HG03039 (cell line): ENCODE measurements around the gene FYCO1.
"Not testable (repeated sequence)": the region's sequence is repeated elsewhere in the genome, so short reads cannot be mapped to it uniquely, and the experiment has no call there.

Source experiments
- ATAC-seq: cut with Tn5 transposase; IDR thresholded peaks from one replicate; pipeline ENCODE4 v1.9.1; 2021; ENCODE audit warnings: mild to moderate bottlenecking, moderate library complexity; ENCODE audit not compliant: unreplicated experiment

FYCO1 gene

GRCh38 chr3:46010519-46011113 is 15.0 kb upstream of the FYCO1 start:
- ATAC-seq = no peak

- ATAC-seq = no peak
Measured at GRCh38 chr3:46008058-46008457, 12.4 kb upstream of the FYCO1 start.

- no peak for ATAC-seq
Measured at GRCh38 chr3:46007280-46007679, 11.7 kb upstream of the FYCO1 start.

- no peak for ATAC-seq
Measured at GRCh38 chr3:46006238-46007032, 10.8 kb upstream of the FYCO1 start.

GRCh38 chr3:46003706-46004105 is 8.1 kb upstream of the FYCO1 start:
- not testable (repeated sequence) for ATAC-seq

DNA sequence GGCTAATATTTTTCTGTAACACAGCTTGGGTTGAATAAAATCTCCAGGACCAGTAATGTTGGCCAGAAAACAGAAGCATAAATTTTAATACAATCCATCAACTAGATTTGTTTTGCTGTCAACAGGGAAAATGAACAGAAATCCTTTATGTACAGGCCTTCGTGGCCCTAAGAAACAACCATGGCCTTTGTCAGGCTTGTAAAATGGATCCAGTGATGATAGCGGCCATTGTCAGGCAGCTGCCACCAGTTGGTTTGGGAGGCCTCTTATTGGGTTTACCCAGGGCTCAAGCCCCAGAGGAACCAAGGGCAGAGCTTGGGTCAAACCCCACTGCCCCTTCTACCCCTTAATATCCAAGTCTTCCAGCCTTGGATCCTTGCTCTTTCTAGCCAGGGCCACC is 5.6 kb upstream of the FYCO1 start:
- ATAC-seq = no peak

DNA sequence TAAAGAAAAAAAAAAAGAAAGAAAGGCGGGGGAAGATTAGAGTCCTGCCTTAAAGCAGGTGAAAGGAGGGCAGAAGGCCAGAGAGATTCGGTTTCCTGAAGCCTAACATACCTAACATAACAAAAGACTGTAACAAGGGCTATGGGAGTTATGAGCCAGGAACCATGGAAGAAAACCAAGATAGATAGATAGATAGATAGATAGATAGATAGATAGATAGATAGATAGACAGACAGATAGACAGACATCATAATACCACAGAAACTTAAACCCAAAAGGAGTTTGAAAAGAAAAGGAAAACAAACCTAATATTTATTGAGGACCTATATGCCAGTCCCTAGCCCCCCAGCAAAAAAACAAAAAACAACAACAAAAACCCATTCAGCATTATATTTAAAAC is 2.3 kb upstream of the FYCO1 start:
- no peak for ATAC-seq

DNA sequence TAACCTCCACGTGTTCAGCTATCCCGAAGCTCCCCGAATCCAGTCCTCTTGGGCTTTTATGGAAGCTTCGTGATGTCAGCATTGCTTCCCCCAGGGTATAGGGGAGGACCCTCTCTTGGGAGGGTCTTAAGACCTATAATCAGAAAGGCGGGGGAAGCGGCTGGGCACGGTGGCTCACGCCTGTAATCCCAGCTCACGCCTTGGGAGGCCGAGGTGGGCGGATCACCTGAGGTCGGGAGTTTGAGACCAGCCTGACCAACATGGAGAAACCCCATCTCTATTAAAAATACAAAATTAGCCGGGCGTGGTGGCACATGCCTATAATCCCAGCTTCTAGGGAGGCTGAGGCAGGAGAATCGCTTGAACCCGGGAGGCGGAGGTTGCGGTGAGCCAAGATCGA is 1.9 kb upstream of the FYCO1 start:
- ATAC-seq = not testable (repeated sequence)

- ATAC-seq = peak; percentile 3
Measured at GRCh38 chr3:45994419-45995235, 997 bp downstream of the FYCO1 start.

- ATAC-seq = no peak
Measured at GRCh38 chr3:45993421-45994027, 2.1 kb downstream of the FYCO1 start.

DNA sequence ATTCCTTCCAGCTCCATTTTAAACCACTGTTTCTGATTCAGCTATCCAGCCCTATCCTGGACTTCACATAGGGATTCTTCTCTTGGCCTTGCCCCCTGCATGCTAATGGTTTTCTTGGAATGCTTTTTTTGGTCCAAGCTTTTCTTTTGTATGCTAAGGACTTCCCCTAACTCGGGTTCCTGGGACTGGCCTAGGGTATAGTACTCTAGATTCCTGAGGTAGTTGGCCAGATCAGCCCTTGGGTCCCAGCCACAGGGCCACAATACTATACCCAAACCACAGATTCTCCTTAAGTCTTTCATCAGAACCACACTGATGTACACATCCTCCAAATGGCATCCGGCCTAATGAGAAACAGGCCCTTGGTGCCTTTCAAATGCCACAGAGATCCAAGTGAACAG is 2.8 kb downstream of the FYCO1 start:
- ATAC-seq = no peak

DNA sequence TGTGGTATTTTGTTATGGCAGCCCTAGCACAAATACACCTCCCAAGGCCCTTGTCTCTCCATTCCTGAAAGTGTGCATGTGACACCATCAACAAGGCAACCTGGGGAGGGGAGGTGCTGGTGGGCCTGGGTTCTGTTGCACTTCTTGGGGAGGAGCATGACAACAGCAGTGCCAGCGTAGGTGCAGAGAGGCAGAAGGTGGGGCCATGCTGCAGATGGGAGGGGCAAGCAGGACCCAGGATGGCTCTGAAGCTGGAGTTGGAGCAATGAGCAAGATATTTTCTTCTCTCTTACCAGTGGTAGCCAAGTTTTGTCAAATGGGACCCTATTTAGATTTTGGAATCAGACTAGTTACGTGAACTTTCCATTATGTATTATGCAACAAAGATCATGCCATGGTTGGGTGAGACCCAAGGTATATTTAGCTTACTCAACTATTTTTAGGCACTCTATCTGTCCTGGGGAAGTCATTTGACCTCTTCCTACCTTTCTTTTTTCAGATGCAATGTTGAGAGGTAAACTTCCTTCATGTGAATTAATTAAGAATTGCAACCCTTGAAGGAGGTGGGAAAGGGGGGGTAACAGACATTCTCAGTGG is 3.4 kb downstream of the FYCO1 start:
- ATAC-seq = no peak

DNA sequence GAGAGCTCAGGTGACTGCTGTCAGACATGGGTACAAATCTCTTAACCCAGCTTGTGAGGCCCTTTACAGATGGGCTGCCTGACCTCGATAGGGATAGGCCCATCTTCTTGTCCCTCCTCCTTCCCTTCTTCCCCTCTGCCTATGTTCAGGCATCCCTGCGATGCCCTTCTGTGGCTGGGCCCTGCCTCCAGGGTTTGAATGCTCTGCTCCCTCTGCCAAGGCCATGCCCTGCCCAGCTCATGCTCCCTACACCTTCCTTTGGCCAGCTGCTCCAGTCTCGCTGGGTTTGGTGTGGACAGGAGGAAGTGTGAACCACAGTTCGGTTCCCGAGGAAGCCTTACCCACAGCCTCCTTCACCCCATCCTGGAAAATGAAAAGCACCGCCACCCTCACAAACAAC is 4.3 kb downstream of the FYCO1 start:
- ATAC-seq = no peak

DNA sequence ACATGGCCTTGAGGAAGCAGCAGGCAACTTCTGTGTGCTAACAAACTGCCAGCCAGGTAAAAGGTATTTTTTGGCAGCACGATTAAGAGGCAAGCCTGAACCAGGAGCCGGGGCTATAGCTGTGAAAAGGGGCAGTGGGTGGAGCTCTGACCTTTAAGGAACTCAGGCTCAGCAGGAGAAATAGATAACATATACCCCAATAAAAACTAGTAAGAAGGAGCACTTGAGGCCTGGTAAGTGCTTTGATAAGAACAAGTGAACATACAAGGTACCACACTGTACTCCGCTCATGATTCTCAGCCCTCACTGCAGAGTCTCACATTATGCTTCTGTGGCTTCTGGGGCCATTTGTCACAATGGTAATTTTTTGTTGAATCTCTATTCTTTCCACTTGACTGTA is 5.4 kb downstream of the FYCO1 start:
- ATAC-seq = no peak

GRCh38 chr3:45988804-45989203 is 6.8 kb downstream of the FYCO1 start:
- ATAC-seq = no peak

- ATAC-seq = no peak
Measured at GRCh38 chr3:45988362-45988761, 7.3 kb downstream of the FYCO1 start.

DNA sequence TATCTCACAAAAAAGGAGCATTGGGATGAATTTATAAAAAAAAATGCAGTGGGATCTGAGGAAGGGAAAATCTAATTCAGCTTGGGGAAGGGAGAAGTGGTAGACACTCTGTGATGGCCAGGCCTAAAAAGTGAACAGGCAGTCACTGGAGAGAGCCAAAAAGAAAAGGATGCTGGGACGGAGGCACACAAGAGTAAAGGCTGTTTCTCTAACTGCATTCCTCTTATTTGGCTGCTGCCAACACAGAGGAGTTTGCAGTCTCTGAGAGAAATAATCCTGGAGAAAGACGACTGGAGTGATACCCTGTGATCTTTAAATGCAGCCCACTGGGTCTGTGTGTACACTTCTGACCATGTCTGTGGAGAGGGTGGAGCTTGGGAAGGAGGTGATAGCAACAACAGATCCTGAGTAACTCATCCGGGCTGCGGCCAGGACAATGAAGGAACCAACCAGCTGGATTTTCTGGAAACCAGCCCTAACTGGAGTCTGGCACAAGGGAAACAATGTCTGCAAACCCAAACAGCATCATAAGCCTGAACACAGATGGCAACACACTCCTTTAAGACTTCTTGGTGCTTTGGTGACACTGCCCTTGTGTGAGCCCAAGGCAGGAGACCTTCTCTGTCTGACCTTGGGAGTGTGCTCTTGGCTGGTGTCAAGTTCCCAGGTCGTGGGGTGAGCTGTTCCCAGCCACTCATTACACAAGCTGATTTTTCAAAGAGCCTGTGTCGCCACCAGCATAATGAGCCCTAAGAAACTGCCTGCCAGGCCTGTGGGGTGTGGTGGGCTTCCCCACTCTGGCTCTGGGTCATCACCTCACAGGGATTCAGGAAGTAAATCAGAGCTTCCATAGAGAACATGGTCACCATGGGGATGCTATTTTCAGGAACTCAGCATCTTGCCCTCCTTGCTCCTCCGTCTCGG is 8.0 kb downstream of the FYCO1 start:
- no peak for ATAC-seq

GRCh38 chr3:45986303-45986982 is 9.2 kb downstream of the FYCO1 start:
- no peak for ATAC-seq

- ATAC-seq = no peak
Measured at GRCh38 chr3:45985532-45986302, 9.9 kb downstream of the FYCO1 start.
